ENCODE data around the gene STXBP6.

Gene STXBP6

GRCh38 chr14:25038044-25038668 is 11.8 kb downstream of the STXBP6 start:
- Histone ChIP-seq H3K27ac (no peak overlapping the region), H3K36me3 (ENCODE audit: insufficient read depth, low read length) (no peaks in the 10 kb centered on the region), H3K9ac (ENCODE audit: insufficient read length) (no peak overlapping the region), H3K9me3 (ENCODE audit: low read depth, low read length) (no peaks in the 10 kb centered on the region), H3K4me3 (no peak overlapping the region)
- no peak for TF ChIP-seq EZH2 (IDR thresholded peaks at IDR 0.05)
- no peak for TF ChIP-seq POLR2AphosphoS5 (IDR thresholded peaks at IDR 0.05; ENCODE audit: borderline replicate concordance, low read depth, low read length)
- TF ChIP-seq FOXP2 (optimal IDR thresholded peaks at IDR 0.05; ENCODE audit: control extremely low read depth, extremely low read length, insufficient read depth): no peak
- no peak for DNase-seq (ENCODE audit: low read depth, low spot score)

DNA sequence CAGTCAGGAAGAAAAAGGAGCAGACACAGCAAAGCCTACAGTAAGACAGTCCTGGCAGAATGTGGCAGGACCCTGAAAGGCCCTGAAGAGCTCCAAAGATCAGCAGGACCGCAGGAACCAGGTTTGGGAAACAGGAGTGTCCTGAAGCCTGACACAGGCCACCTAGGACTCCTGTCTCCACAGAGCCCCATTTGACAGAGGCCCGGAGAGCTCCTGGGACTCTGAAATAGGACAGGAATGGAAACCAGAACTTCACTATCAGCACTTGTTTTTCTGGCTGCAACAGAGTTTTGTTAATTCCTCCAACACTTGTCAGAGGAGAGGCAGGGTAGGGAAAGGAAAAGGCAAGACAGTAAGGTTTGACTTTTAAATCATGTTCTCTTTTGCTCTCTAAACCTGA is 12.9 kb downstream of the STXBP6 start:
- Histone ChIP-seq H3K4me3 (no peak overlapping the region), H3K27ac (no peak overlapping the region), H3K36me3 (ENCODE audit: insufficient read depth, low read length) (no peaks in the 10 kb centered on the region), H3K9me3 (ENCODE audit: low read depth, low read length) (no peaks in the 10 kb centered on the region), H3K9ac (ENCODE audit: insufficient read length) (no peak overlapping the region)
- TF ChIP-seq EZH2 (IDR thresholded peaks at IDR 0.05): no peak
- no peak for TF ChIP-seq FOXP2 (optimal IDR thresholded peaks at IDR 0.05; ENCODE audit: control extremely low read depth, extremely low read length, insufficient read depth)
- TF ChIP-seq POLR2AphosphoS5 (IDR thresholded peaks at IDR 0.05; ENCODE audit: borderline replicate concordance, low read depth, low read length): no peak
- DNase-seq (ENCODE audit: low read depth, low spot score): no peak

- Histone ChIP-seq H3K4me3 (no peak overlapping the region), H3K36me3 (ENCODE audit: insufficient read depth, low read length) (no peaks in the 10 kb centered on the region), H3K27ac (no peak overlapping the region), H3K9ac (ENCODE audit: insufficient read length) (no peak overlapping the region), H3K9me3 (ENCODE audit: low read depth, low read length) (no peaks in the 10 kb centered on the region)
- no peak for TF ChIP-seq FOXP2 (optimal IDR thresholded peaks at IDR 0.05; ENCODE audit: control extremely low read depth, extremely low read length, insufficient read depth)
- no peak for TF ChIP-seq EZH2 (IDR thresholded peaks at IDR 0.05)
- TF ChIP-seq POLR2AphosphoS5 (IDR thresholded peaks at IDR 0.05; ENCODE audit: borderline replicate concordance, low read depth, low read length): no peak
- DNase-seq (ENCODE audit: low read depth, low spot score): no peak
These were observed 14.9 kb downstream of the STXBP6 start for GRCh38 chr14:25034803-25035681.

DNA sequence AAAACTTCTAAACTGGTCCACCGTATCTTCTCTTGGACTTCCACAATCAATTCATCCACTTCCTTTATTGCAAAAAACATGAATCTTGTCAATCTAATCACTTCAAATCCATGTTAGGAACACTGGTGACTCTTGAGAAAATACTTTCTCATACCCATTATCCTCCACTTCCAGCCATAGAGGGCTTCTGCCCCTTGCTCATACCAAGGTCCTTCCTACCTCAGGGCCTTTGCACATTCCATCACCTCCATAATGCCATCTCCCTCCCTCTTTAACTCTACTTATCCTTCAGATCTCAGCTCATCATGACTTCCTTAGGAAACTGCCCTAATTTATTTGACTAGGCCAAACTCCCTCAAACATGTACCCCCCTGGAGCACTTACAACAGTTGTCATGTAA is 16.6 kb downstream of the STXBP6 start:
- Histone ChIP-seq H3K4me3 (no peak overlapping the region), H3K27ac (no peak overlapping the region), H3K9ac (ENCODE audit: insufficient read length) (no peak overlapping the region), H3K9me3 (ENCODE audit: low read depth, low read length) (no peaks in the 10 kb centered on the region), H3K36me3 (ENCODE audit: insufficient read depth, low read length) (no peaks in the 10 kb centered on the region)
- DNase-seq (ENCODE audit: low read depth, low spot score): no peak
- TF ChIP-seq EZH2 (IDR thresholded peaks at IDR 0.05) (no peak), POLR2AphosphoS5 (IDR thresholded peaks at IDR 0.05; ENCODE audit: borderline replicate concordance, low read depth, low read length) (no peak)

DNA sequence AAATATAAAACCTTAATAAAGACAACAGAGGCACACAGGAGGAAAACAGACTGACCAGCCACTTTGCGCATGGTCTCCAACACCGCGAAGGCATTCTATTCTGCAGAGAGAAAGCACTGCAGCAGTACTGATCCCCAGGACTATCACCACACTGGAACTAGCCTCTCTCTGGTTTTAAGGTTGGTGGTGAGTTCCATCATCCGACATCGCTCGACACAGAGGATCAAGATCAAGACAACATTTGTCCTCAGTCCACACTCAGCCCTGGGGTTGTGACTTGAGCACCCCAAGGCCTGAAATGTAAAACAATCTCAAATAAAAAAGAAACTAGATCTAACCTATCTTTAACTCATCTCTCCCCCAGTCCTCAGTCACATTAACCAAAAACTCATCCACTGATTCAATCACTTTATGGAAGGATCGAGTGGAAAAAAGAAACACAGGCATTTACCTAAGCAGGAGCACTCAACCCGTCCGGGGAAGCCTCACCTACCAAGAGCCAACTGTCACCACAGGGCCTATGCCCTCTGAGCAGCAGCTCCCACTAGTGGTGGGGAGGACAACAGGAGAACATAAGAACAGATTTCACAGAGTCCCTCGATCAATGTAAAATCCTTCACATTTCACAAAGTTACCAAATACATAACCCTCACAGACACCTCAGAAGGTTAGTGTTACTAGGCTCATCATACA is 17.7 kb downstream of the STXBP6 start:
- no peak for TF ChIP-seq POLR2AphosphoS5 (IDR thresholded peaks at IDR 0.05; ENCODE audit: borderline replicate concordance, low read depth, low read length)
- TF ChIP-seq FOXP2 (optimal IDR thresholded peaks at IDR 0.05; ENCODE audit: control extremely low read depth, extremely low read length, insufficient read depth): no peak
- no peak for TF ChIP-seq EZH2 (IDR thresholded peaks at IDR 0.05)
- no peak overlapping the region for H3K4me3 ChIP-seq
- H3K36me3 ChIP-seq (ENCODE audit: insufficient read depth, low read length): no peaks in the 10 kb centered on the region
- H3K9ac ChIP-seq (ENCODE audit: insufficient read length): no peak overlapping the region
- no peak overlapping the region for H3K27ac ChIP-seq
- DNase-seq (ENCODE audit: low read depth, low spot score): no peak
- H3K9me3 ChIP-seq (ENCODE audit: low read depth, low read length): no peaks in the 10 kb centered on the region

DNA sequence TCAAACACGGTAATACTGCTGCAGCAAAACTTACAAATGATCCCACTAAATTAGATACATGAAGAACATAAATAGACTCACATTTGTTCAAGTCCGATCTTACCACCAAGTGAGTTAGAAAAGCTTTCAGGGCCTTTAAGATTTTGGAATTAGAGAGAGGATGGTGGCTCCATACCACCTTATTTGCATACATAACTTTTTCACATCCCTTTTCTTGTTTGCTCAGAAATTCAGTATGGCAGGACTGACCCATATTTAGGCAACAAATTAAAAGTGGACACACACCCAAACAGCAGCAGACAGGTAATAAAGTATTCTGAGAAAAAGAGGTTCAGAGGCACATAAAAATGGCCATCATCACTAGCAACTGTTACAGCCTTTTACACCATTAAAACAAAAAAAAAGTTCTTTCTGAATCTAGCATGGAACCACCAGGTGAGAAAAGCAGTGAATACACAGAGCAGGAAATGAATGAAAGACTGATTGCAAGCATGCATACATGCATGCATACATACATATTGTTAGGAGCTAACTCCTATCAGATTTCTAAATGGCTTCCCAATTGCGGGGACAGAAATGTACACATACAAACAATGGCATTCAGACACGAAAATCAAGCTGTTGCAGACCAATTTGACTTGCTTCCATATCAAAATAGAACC is 23.3 kb downstream of the STXBP6 start:
- DNase-seq (ENCODE audit: low read depth, low spot score): no peak
- TF ChIP-seq EZH2 (IDR thresholded peaks at IDR 0.05): no peak
- TF ChIP-seq FOXP2 (optimal IDR thresholded peaks at IDR 0.05; ENCODE audit: control extremely low read depth, extremely low read length, insufficient read depth): no peak
- no peak for TF ChIP-seq POLR2AphosphoS5 (IDR thresholded peaks at IDR 0.05; ENCODE audit: borderline replicate concordance, low read depth, low read length)
- Histone ChIP-seq H3K27ac (no peak overlapping the region), H3K36me3 (ENCODE audit: insufficient read depth, low read length) (no peaks in the 10 kb centered on the region), H3K9ac (ENCODE audit: insufficient read length) (no peak overlapping the region), H3K4me3 (no peak overlapping the region), H3K9me3 (ENCODE audit: low read depth, low read length) (no peaks in the 10 kb centered on the region)

GRCh38 chr14:25019892-25020291 is 30.1 kb downstream of the STXBP6 start:
- no peak overlapping the region for H3K9ac ChIP-seq (ENCODE audit: insufficient read length)
- TF ChIP-seq EZH2 (IDR thresholded peaks at IDR 0.05): no peak
- no peak for TF ChIP-seq FOXP2 (optimal IDR thresholded peaks at IDR 0.05; ENCODE audit: control extremely low read depth, extremely low read length, insufficient read depth)
- no peak for TF ChIP-seq POLR2AphosphoS5 (IDR thresholded peaks at IDR 0.05; ENCODE audit: borderline replicate concordance, low read depth, low read length)
- H3K9me3 ChIP-seq (ENCODE audit: low read depth, low read length): no peaks in the 10 kb centered on the region
- H3K36me3 ChIP-seq (ENCODE audit: insufficient read depth, low read length): no peaks in the 10 kb centered on the region
- no peak for DNase-seq (ENCODE audit: low read depth, low spot score)
- H3K4me3 ChIP-seq: no peak overlapping the region
- no peak overlapping the region for H3K27ac ChIP-seq

GRCh38 chr14:25017562-25017961 is 32.4 kb downstream of the STXBP6 start:
- no peak for DNase-seq (ENCODE audit: low read depth, low spot score)
- H3K36me3 ChIP-seq (ENCODE audit: insufficient read depth, low read length): no peaks in the 10 kb centered on the region
- H3K9me3 ChIP-seq (ENCODE audit: low read depth, low read length): no peaks in the 10 kb centered on the region
- no peak overlapping the region for H3K27ac ChIP-seq
- no peak overlapping the region for H3K9ac ChIP-seq (ENCODE audit: insufficient read length)
- TF ChIP-seq POLR2AphosphoS5 (IDR thresholded peaks at IDR 0.05; ENCODE audit: borderline replicate concordance, low read depth, low read length) (no peak), EZH2 (IDR thresholded peaks at IDR 0.05) (no peak), FOXP2 (optimal IDR thresholded peaks at IDR 0.05; ENCODE audit: control extremely low read depth, extremely low read length, insufficient read depth) (no peak)
- no peak overlapping the region for H3K4me3 ChIP-seq
